Measurements from ENCODE around the gene ZFYVE28. TPM values are rescaled to one million over a fixed set of nuclear protein-coding genes. Genes with fewer than 3 reads are reported as not detected.

Gene ZFYVE28
- total RNA-seq, 6 experiments from 2014 or later = 2.5 to 9.6 (median 4.8) TPM

GRCh38 chr4:2248044-2248780 is 170.2 kb downstream of the ZFYVE28 start:
- ATAC-seq = no peak
- WGBS (ENCODE audit: insufficient coverage, low coverage, low lambda C conversion rate, missing lambda C conversion rate) = 85% methylated on average over 3 of the region's 21 CpGs
- peaks cover 0 to 14% (median 6%) of the 10 kb centered on the region in 4 donors for H3K36me3 ChIP-seq
- intact Hi-C loops (cut with DNase I) = no loop called here
- no peak for DNase-seq
- H3K27ac ChIP-seq = no peak overlapping the region
- TF ChIP-seq POLR2A (IDR thresholded peaks at IDR 0.05) (no peak), CTCF (IDR thresholded peaks at IDR 0.05) (no peak)
- no peaks in the 10 kb centered on the region for H3K9me3 ChIP-seq
- no peak overlapping the region for H3K4me3 ChIP-seq
- H3K27me3 ChIP-seq = no peaks in the 10 kb centered on the region
- H3K4me1 ChIP-seq = no peaks in the 10 kb centered on the region

GRCh38 chr4:2247128-2248043 is 171.1 kb downstream of the ZFYVE28 start:
- TF ChIP-seq CTCF (IDR thresholded peaks at IDR 0.05) = no peak
- peak; percentile 12 to 52 (median 47) for DNase-seq
- H3K36me3 ChIP-seq = peaks cover 0 to 14% (median 6%) of the 10 kb centered on the region in 4 donors
- WGBS (ENCODE audit: insufficient coverage, low coverage, low lambda C conversion rate, missing lambda C conversion rate) = no CpG with 5 or more reads among the region's 42 CpGs
- intact Hi-C loops (cut with DNase I) = no loop called here
- no peaks in the 10 kb centered on the region for H3K27me3 ChIP-seq
- no peak overlapping the region for H3K27ac ChIP-seq
- no peak overlapping the region for H3K4me3 ChIP-seq
- ATAC-seq = no peak
- H3K4me1 ChIP-seq = peaks cover 0 to 1% (median 0%) of the 10 kb centered on the region in 4 donors
- H3K9me3 ChIP-seq = no peaks in the 10 kb centered on the region

GRCh38 chr4:2246384-2247127 is 171.9 kb downstream of the ZFYVE28 start:
- Histone ChIP-seq H3K9me3 (no peaks in the 10 kb centered on the region), H3K36me3 (peaks cover 0 to 14% (median 6%) of the 10 kb centered on the region in 4 donors), H3K27ac (no peak overlapping the region), H3K27me3 (no peaks in the 10 kb centered on the region), H3K4me1 (peaks cover 0 to 3% (median 0%) of the 10 kb centered on the region in 4 donors), H3K4me3 (no peak overlapping the region)
- intact Hi-C loops (cut with DNase I) = no loop called here
- ATAC-seq (no peak), DNase-seq (peak in 1 of 3 donors; percentile 45)
- no CpG with 5 or more reads among the region's 19 CpGs for whole genome bisulfite sequencing (ENCODE audit: insufficient coverage, low coverage, low lambda C conversion rate, missing lambda C conversion rate)
- no peak for TF ChIP-seq POLR2A (IDR thresholded peaks at IDR 0.05)
- TF ChIP-seq CTCF (IDR thresholded peaks at IDR 0.05) = no peak

GRCh38 chr4:2245787-2246275 is 172.6 kb downstream of the ZFYVE28 start:
- Histone ChIP-seq H3K9me3 (no peaks in the 10 kb centered on the region), H3K27ac (no peak overlapping the region), H3K4me1 (peaks cover 0 to 8% (median 0%) of the 10 kb centered on the region in 4 donors), H3K27me3 (no peaks in the 10 kb centered on the region), H3K4me3 (no peak overlapping the region), H3K36me3 (peaks cover 0 to 14% (median 6%) of the 10 kb centered on the region in 4 donors)
- TF ChIP-seq POLR2A (IDR thresholded peaks at IDR 0.05) (no peak), CTCF (IDR thresholded peaks at IDR 0.05) (no peak)
- WGBS (ENCODE audit: insufficient coverage, low coverage, low lambda C conversion rate, missing lambda C conversion rate) = 89% methylated on average over 3 of the region's 7 CpGs
- intact Hi-C loops (cut with DNase I) = no loop called here
- ATAC-seq (no peak), DNase-seq (no peak)
